Effector memory CD4-positive, alpha-beta T cell (primary cell): ENCODE data around the gene TMEM37.

Source experiments
- DNase-seq, 3 donors: peaks; one replicate each; pipeline ENCODE4 v3.0.0-alpha.2; 2020
- H3K27ac ChIP-seq: 2 replicates; pipeline ENCODE4 v1.7.0; 2013; ENCODE audit warnings: mild to moderate bottlenecking, low read length, moderate library complexity; ENCODE audit not compliant: insufficient read depth, poor library complexity, severe bottlenecking
- H3K27me3 ChIP-seq: replicated peaks from 2 replicates; pipeline ENCODE4 v1.7.0; 2013; ENCODE audit warnings: mild to moderate bottlenecking, low read length; ENCODE audit not compliant: insufficient read depth, control insufficient read depth, poor library complexity, severe bottlenecking
- H3K36me3 ChIP-seq: 2 replicates; pipeline ENCODE4 v1.7.0; 2013; ENCODE audit warnings: mild to moderate bottlenecking, low read length, moderate library complexity; ENCODE audit not compliant: control insufficient read depth, insufficient read depth
- H3K4me1 ChIP-seq: 2 replicates; pipeline ENCODE4 v1.7.0; 2013; ENCODE audit warnings: low read length, mild to moderate bottlenecking; ENCODE audit not compliant: control insufficient read depth, insufficient read depth, poor library complexity, severe bottlenecking
- H3K4me3 ChIP-seq: 2 replicates; pipeline ENCODE4 v1.7.0; 2013; ENCODE audit warnings: low read length, low read depth, mild to moderate bottlenecking; ENCODE audit not compliant: insufficient read depth, poor library complexity, severe bottlenecking
- H3K9me3 ChIP-seq: 2 replicates; pipeline ENCODE4 v1.7.0; 2013; ENCODE audit warnings: mild to moderate bottlenecking, low read length, moderate library complexity; ENCODE audit not compliant: control insufficient read depth
- total RNA-seq, 3 donors: gene quantifications; one replicate each; lab custom pipeline; 2026; lab: John Stamatoyannopoulos, UW

The TMEM37 gene
- total RNA-seq: 0 to 0.19 (median 0) reads per million in 3 donors

GRCh38 chr2:119431155-119431975, at the start of gene TMEM37:
Gene TMEM37 (plus strand): TSS chr2:119431854. CDS start chr2:119431904, 50 bp downstream.
- Histone ChIP-seq H3K27me3 (peaks cover 11% of the 10 kb centered on the region), H3K4me3 (no peak within 1 kb of the TSS), H3K9me3 (no peaks in the 10 kb centered on the region), H3K36me3 (no peaks in the 10 kb centered on the region), H3K27ac (no peak within 1 kb of the TSS), H3K4me1 (peaks cover 5% of the 10 kb centered on the region)
- DNase-seq: no peak

DNA sequence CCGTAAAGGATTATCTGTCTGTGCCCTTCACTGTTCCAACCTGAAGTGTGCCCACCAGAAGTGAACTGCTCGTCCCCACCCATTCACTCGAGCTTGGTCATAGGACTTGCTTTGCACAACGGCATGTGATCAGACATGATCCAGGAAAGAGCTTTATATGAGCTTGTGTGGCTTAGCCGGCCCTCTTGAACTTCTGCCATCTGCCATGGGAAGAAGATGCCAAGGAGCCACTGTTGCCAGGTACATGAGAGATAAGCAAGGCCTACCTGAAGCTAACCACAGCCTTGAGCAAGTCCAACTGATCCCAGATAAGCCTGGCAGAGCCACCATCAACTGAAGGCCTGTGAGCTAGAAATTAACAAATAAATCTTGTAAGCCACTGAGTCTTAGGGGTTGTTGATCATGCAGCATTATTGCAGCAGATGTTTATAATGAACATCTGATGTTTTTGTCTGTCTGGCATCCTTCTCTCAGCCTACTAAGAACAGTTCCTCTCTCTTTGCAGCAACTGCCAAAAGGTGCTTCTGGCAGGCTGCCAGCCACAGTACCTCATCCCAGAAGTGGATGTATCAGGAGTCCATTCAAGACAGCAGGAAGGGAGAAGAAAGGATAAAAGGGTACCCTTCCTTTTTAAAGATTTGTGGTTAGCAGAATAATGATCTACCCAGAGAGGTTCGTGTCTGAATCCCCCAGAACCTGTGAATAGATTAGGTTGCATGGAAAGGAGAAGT, 48.1 kb upstream of the TMEM37 start:
- Histone ChIP-seq H3K9me3 (no peaks in the 10 kb centered on the region), H3K27ac (no peak overlapping the region), H3K4me3 (no peak overlapping the region), H3K36me3 (no peaks in the 10 kb centered on the region), H3K27me3 (no peaks in the 10 kb centered on the region), H3K4me1 (no peaks in the 10 kb centered on the region)
- DNase-seq: no peak

DNA sequence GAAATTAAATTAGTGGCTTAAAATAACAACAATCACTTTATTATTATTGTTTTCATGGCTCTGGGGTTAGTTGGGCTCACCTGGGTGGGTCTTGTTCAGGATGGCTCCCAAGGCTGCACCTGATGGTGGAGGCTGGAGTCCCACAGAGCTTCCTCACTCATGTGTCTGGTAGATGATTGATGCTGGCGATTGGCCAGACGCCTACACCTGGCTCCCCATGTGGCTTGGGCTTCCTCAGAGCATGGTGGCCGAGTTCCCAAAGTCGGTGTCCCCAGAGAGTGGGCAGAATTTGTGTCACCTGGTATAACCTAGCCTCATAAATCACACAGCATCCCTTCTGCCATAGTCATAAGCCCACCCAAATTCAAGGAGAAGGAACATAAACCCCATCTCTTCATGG, 46.7 kb upstream of the TMEM37 start:
- Histone ChIP-seq H3K27me3 (no peaks in the 10 kb centered on the region), H3K27ac (no peak overlapping the region), H3K9me3 (no peaks in the 10 kb centered on the region), H3K36me3 (no peaks in the 10 kb centered on the region), H3K4me3 (no peak overlapping the region), H3K4me1 (no peaks in the 10 kb centered on the region)
- no peak for DNase-seq

- Histone ChIP-seq H3K9me3 (no peaks in the 10 kb centered on the region), H3K4me1 (no peaks in the 10 kb centered on the region), H3K36me3 (no peaks in the 10 kb centered on the region), H3K4me3 (no peak overlapping the region), H3K27ac (no peak overlapping the region), H3K27me3 (no peaks in the 10 kb centered on the region)
- DNase-seq: no peak
Measured at GRCh38 chr2:119385466-119385865, 46.2 kb upstream of the TMEM37 start.

- Histone ChIP-seq H3K27me3 (no peaks in the 10 kb centered on the region), H3K27ac (no peak overlapping the region), H3K4me1 (no peaks in the 10 kb centered on the region), H3K9me3 (no peaks in the 10 kb centered on the region), H3K4me3 (no peak overlapping the region), H3K36me3 (no peaks in the 10 kb centered on the region)
- DNase-seq: no peak
Measured at GRCh38 chr2:119387381-119388129, 44.1 kb upstream of the TMEM37 start.

GRCh38 chr2:119389615-119390306, 41.9 kb upstream of the TMEM37 start:
- no peak overlapping the region for H3K4me3 ChIP-seq
- H3K27me3 ChIP-seq: no peaks in the 10 kb centered on the region
- H3K9me3 ChIP-seq: no peaks in the 10 kb centered on the region
- H3K36me3 ChIP-seq: no peaks in the 10 kb centered on the region
- no peaks in the 10 kb centered on the region for H3K4me1 ChIP-seq
- no peak for DNase-seq
- no peak overlapping the region for H3K27ac ChIP-seq

DNA sequence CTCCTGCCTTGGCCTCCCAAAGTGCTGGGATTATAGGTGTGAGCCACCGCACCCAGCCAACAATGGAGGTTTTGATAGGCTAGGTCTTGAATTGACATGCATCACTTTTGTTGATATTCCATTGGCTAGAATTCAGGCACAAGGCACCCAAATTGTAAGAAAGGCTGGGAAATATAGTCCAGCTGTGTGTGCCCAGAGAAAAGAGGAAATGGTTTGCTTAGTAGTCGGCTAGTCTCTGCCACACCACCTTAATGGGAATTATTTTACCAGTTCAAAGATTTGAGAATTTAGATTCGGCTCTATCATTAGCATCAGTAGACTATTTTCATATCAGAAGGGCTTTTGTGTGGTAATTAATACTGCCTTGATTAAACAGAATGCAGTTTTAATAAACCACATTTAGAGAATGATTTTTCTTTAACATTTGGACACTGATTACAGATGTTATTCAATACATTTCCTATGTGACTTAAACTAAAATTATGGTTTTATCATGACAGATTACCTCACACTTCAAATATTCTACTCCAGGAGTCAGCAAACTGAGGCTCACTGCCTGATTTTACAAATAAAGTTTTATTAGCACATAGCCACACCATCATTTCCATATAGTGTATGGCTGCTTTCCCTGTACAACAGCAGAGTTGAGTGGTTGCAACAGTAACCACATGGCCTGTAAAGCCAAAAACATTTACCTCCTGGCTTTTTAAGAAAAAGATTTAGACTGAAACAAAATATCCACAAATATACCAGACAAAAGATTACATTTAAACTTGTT, 37.5 kb upstream of the TMEM37 start:
- Histone ChIP-seq H3K27ac (no peak overlapping the region), H3K27me3 (no peaks in the 10 kb centered on the region), H3K9me3 (no peaks in the 10 kb centered on the region), H3K4me3 (no peak overlapping the region), H3K4me1 (no peaks in the 10 kb centered on the region), H3K36me3 (no peaks in the 10 kb centered on the region)
- DNase-seq: no peak

DNA sequence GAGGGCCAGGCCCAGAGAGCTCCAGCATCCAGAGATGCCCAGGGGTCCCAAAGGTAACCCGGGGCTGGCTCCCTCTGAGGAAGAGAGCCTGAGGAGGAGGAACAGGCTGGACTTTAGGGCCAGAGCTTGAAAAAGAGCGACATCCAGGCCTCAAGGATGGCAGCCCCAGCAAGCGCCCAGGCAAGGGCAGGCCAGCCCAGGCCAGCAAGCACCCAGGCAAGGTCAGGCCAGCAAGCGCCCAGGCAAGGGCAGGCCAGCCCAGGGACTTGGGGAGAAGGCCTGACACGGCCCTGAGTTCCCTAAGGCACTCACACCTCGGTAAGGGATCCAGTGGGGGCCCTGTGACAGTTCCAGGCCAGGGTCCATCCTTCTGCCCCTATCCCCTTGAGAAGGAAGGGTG, 34.5 kb upstream of the TMEM37 start:
- H3K4me1 ChIP-seq: no peaks in the 10 kb centered on the region
- no peak for DNase-seq
- H3K27me3 ChIP-seq: no peaks in the 10 kb centered on the region
- no peak overlapping the region for H3K4me3 ChIP-seq
- H3K9me3 ChIP-seq: no peaks in the 10 kb centered on the region
- no peak overlapping the region for H3K27ac ChIP-seq
- no peaks in the 10 kb centered on the region for H3K36me3 ChIP-seq

- H3K4me1 ChIP-seq: no peaks in the 10 kb centered on the region
- DNase-seq: no peak
- no peaks in the 10 kb centered on the region for H3K36me3 ChIP-seq
- no peaks in the 10 kb centered on the region for H3K9me3 ChIP-seq
- H3K27me3 ChIP-seq: no peaks in the 10 kb centered on the region
- H3K4me3 ChIP-seq: no peak overlapping the region
- no peak overlapping the region for H3K27ac ChIP-seq
Measured at GRCh38 chr2:119402106-119402505, 29.5 kb upstream of the TMEM37 start.
